Erythroblast (primary cell): Measurements from ENCODE around the gene CCNQ.

Experiments
- GATA1 ChIP-seq: IDR thresholded peaks from 2 replicates; pipeline ENCODE4 v1.6.1; 2011; ENCODE audit warnings: low read depth, mild to moderate bottlenecking, control low read depth, low read length, moderate library complexity
- POLR2A ChIP-seq: IDR thresholded peaks from 2 replicates; pipeline ENCODE4 v1.6.1; 2011; ENCODE audit warnings: mild to moderate bottlenecking, low read length

- TF ChIP-seq POLR2A (no peak), GATA1 (no peak)
Measured at GRCh38 chrX:153576239-153576870, 22.6 kb downstream of the CCNQ start.
